Measurements from ENCODE around the gene RGL1.

GRCh38 chr1:183967914-183968313, 163.0 kb downstream of the RGL1 start:
- TF ChIP-seq CTCF (IDR thresholded peaks at IDR 0.05): no peak
- TF ChIP-seq EZH2phosphoT487 (IDR thresholded peaks at IDR 0.05): no peak
- TF ChIP-seq EZH2 (IDR thresholded peaks at IDR 0.05): no peak
